Activated CD4-positive, alpha-beta memory T cell treated with anti-CD3 and anti-CD28 coated beads, Interleukin-2, amount 10 ng/mL, durations not matched to agents 7 days and 5 days (primary cell): Measurements from ENCODE around the gene COBLL1. TPM values are rescaled to one million over a fixed set of nuclear protein-coding genes. Genes with fewer than 3 reads are reported as not detected.

Experiments used
- CTCF ChIA-PET: fragments of 350-600 bp; sonication (Branson Sonifier 250); formaldehyde crosslinking; loops from one replicate; lab custom pipeline; 2021; ENCODE audit warnings: antibody characterized with exemption, inconsistent platforms; lab: Charles Lee
- POLR2A ChIA-PET: fragments of 350-600 bp; sonication (Branson Sonifier 250); formaldehyde crosslinking; loops from one replicate; lab custom pipeline; 2021; ENCODE audit warnings: antibody characterized with exemption; lab: Charles Lee
- DNase-seq: peaks from one replicate; pipeline ENCODE4 v3.0.0-alpha.2; 2020
- H3K27ac Mint-ChIP-seq: one replicate; pipeline ENCODE4 v1.8.0; 2021; ENCODE audit warnings: mild to moderate bottlenecking, mixed read lengths
- H3K27me3 Mint-ChIP-seq: one replicate; pipeline ENCODE4 v1.8.0; 2021; ENCODE audit warnings: mixed read lengths
- H3K36me3 Mint-ChIP-seq: one replicate; pipeline ENCODE4 v1.8.0; 2021; ENCODE audit warnings: low read depth, mixed read lengths
- H3K4me1 Mint-ChIP-seq: one replicate; pipeline ENCODE4 v1.8.0; 2021; ENCODE audit warnings: mixed read lengths
- H3K4me3 Mint-ChIP-seq: one replicate; pipeline ENCODE4 v1.8.0; 2021; ENCODE audit warnings: mild to moderate bottlenecking, mixed read lengths
- H3K9me3 Mint-ChIP-seq: one replicate; pipeline ENCODE4 v1.8.0; 2021; ENCODE audit warnings: mixed read lengths
- total RNA-seq, 2 experiments: library from RNA; stranded (reverse); gene quantifications; one replicate each; pipeline ENCODE4 v1.2.3, GENCODE V29; 2021

COBLL1 gene
- total RNA-seq, 2 experiments from 2014 or later: not detected

DNA sequence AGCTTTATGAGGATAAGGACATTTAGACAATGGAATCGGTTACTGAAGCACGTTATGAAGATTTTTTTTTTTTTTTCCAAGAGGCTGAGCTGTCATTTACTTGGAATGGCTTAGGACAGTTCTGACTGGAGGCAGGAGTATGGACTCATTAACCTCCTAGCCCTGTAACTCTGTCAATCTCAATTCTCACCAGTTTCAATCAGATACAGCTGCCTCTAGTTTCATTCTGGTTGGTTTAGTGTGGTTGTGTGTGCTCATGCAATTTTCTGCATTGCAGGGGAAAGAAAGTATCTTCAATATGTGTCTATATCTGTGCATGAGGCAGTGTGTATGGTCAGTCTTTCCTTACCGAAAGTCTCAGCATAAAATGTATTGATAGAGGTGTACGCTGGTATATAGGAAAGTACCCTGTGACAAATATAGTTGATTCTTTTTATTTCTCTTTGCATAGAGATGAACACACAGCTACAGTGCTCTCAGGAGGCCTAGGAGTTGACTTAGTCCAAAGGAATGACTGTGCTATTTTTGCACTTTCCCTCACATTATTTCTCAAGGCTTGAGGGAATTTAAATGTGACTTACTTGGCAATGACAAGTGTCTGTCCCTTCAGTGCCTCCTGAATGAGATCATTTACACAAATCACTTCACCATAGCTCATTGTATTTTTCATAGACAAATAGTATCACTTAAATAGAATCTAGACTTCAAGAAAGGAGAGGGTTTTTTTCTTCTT is 169.8 kb downstream of the COBLL1 start:
- CTCF ChIA-PET: no interaction called here
- no peaks in the 10 kb centered on the region for H3K36me3 Mint-ChIP-seq
- no peaks in the 10 kb centered on the region for H3K4me1 Mint-ChIP-seq
- DNase-seq: no peak
- POLR2A ChIA-PET: no interaction called here
- H3K9me3 Mint-ChIP-seq: no peaks in the 10 kb centered on the region
- no peaks in the 10 kb centered on the region for H3K27me3 Mint-ChIP-seq
- no peak overlapping the region for H3K4me3 Mint-ChIP-seq
- no peak overlapping the region for H3K27ac Mint-ChIP-seq

DNA sequence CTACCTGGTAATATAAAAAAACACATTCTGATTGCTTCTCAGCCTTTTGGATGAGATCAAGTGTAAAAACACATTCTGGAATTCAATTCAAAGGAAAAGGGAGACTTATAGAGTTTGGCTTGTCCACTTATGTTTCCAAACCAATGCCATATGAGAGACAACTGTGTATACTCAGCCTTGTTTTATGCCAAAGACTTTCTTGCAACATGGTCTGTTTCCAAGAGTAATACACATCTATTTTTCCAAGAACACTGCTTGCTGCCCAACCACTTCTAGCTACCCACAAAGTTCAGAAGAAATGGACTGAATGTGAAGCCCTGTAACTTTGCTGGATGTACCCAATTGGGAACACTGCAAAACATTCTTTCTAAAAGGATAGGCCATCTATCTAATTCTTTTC is 172.3 kb downstream of the COBLL1 start:
- Mint-ChIP-seq H3K36me3 (no peaks in the 10 kb centered on the region), H3K4me3 (no peak overlapping the region)
- DNase-seq: no peak

DNA sequence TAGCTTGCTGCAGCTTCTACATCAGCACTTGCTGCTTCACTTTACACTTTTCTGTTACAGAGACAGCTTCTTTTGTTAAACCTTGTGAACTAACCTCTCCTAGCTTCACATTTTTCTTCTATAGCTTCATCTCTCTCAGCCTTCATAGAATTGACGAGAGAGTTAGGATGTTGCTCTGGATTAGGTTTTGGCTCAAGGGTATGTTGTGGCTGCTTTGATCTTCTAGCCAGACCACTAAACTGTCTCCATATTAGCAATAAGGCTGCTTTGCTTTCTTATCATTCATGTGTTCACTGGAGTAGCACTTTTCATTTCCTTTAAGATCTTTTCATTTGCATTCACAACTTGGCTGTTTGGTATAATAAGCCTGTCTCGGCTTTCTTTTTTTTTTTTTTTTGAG is 174.1 kb downstream of the COBLL1 start:
- Mint-ChIP-seq H3K27ac (no peak overlapping the region), H3K36me3 (no peaks in the 10 kb centered on the region), H3K27me3 (no peaks in the 10 kb centered on the region), H3K4me3 (no peak overlapping the region), H3K4me1 (no peaks in the 10 kb centered on the region), H3K9me3 (peaks cover 4% of the 10 kb centered on the region)
- no peak for DNase-seq
- ChIA-PET POLR2A (no interaction called here), CTCF (no interaction called here)

More for the DNA sequence above, 172.3 kb downstream of the COBLL1 start:
- no peak overlapping the region for H3K27ac Mint-ChIP-seq
- no peaks in the 10 kb centered on the region for H3K9me3 Mint-ChIP-seq
- no peaks in the 10 kb centered on the region for H3K4me1 Mint-ChIP-seq
- ChIA-PET POLR2A (no interaction called here), CTCF (no interaction called here)
- no peaks in the 10 kb centered on the region for H3K27me3 Mint-ChIP-seq

DNA sequence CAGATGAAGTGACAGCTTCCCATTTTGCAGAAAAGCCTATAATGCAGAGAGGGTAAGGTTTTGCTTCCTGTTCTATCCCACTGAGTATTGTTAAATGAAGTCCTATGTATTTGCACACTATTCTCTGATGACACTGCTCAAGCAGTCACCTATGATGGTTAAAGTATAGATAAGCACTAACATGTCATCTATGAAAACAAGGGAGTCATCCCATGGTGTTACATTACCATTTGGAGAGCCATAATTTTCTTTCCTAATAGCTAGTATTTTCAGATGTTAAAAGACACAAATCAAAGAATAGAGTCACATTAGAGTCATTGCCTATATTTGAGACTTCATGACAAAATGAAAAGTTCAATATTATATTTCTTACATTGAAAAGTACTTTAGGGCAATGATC is 177.6 kb downstream of the COBLL1 start:
- POLR2A ChIA-PET: no interaction called here
- no peak for DNase-seq
- Mint-ChIP-seq H3K36me3 (no peaks in the 10 kb centered on the region), H3K9me3 (peaks cover 4% of the 10 kb centered on the region), H3K4me1 (no peaks in the 10 kb centered on the region), H3K27ac (no peak overlapping the region), H3K4me3 (no peak overlapping the region), H3K27me3 (no peaks in the 10 kb centered on the region)
- CTCF ChIA-PET: no interaction called here

DNA sequence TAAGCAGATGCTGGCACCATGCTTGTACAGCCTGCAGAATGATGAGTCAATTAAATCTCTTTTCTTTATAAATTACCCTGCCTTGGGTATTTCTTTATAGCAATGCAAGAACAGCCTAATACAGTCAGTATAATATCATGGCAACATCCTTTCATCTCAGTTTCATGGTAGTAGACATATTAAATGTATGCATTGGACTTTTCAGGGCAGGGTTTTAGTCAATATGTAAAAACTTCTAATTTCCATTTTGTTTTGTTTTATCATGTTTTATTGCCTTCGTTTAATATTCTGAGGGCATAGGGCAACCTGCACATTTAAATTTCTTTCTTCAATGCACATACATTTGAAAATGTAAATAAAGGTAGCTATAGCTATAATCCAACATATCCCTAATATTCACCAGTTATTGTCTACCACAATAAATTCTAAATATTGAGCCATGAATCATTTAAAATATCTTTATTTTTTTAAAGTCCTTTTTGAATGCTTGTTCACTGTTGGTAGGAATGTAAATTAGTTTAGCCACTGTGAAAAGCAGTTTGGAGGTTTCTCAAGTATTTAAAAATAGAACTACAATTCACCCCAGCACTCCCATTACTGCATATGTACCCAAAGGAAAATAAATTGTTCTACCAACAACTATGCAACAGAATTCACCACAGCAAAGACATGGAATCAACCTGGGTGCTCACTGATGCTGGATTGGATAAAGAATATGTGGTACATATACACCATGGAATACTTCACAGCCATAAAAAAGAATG is 178.6 kb downstream of the COBLL1 start:
- H3K4me1 Mint-ChIP-seq: no peaks in the 10 kb centered on the region
- H3K9me3 Mint-ChIP-seq: peaks cover 4% of the 10 kb centered on the region
- H3K27ac Mint-ChIP-seq: no peak overlapping the region
- H3K4me3 Mint-ChIP-seq: no peak overlapping the region
- DNase-seq: no peak
- POLR2A ChIA-PET: no interaction called here
- H3K36me3 Mint-ChIP-seq: no peaks in the 10 kb centered on the region
- CTCF ChIA-PET: no interaction called here
- H3K27me3 Mint-ChIP-seq: no peaks in the 10 kb centered on the region

DNA sequence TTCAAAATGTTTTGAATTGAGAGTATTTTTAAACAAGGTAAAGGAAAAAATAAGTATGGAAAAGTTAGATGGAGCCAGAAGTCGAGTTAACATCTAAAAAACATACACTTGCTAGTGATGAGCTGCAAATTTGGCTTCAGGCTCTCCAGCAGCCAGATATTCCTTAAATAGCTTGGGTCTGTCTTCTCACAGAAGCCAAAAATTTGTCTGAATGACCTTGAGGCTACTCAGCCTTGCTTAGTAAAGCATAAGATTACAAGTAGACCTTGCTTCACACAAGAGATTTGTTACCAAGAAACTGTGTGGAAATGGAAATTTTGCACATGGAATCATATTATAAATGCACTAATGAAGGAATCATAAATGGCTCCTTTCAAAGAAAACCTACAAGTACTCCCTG is 179.6 kb downstream of the COBLL1 start:
- DNase-seq: no peak
- no peaks in the 10 kb centered on the region for H3K36me3 Mint-ChIP-seq
- POLR2A ChIA-PET: no interaction called here
- H3K9me3 Mint-ChIP-seq: peaks cover 4% of the 10 kb centered on the region
- no peak overlapping the region for H3K27ac Mint-ChIP-seq
- no peak overlapping the region for H3K4me3 Mint-ChIP-seq
- CTCF ChIA-PET: no interaction called here
- H3K4me1 Mint-ChIP-seq: no peaks in the 10 kb centered on the region
- H3K27me3 Mint-ChIP-seq: no peaks in the 10 kb centered on the region

DNA sequence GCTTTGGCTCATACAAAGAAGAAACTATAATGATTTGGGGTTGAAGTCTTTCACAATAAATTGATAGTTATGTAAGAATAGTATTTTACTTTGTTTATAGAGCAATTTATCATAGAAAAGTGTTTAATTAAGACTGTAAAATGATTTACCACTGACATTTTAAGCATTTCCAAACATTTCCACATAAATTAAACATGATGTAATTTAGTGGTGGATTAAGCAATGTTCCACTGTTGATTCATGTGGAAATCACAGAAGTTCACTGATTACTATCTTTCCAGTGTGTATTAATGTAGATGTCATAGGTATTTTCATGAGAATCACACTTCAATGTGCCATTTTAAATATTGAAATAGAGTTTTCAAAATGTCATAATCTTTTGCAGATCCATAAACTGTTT is 180.3 kb downstream of the COBLL1 start:
- Mint-ChIP-seq H3K4me3 (no peak overlapping the region), H3K27me3 (no peaks in the 10 kb centered on the region), H3K27ac (no peak overlapping the region), H3K4me1 (no peaks in the 10 kb centered on the region), H3K9me3 (peaks cover 4% of the 10 kb centered on the region), H3K36me3 (no peaks in the 10 kb centered on the region)
- CTCF ChIA-PET: no interaction called here
- DNase-seq: no peak
- POLR2A ChIA-PET: no interaction called here

DNA sequence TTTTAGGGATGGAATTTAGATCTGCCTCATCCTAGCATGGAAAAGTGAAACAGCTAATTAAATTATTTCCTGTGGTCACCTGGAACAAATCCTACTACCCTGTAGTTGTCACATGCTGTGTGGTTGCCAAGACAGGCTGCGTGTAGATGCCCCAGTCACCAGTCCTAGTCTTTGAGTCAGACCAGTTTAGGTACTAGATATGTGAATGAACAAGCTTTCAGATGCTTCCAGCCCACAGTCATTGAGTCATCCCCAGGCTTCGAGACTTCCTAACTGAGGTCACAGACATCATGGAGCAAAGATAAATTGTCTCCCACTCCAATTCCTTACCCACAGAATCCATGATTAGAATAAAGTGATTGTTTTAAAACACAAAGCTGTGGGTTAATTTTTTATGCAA is 184.5 kb downstream of the COBLL1 start:
- CTCF ChIA-PET: no interaction called here
- Mint-ChIP-seq H3K9me3 (peaks cover 2% of the 10 kb centered on the region), H3K27me3 (no peaks in the 10 kb centered on the region), H3K4me3 (no peak overlapping the region), H3K27ac (no peak overlapping the region), H3K36me3 (no peaks in the 10 kb centered on the region), H3K4me1 (no peaks in the 10 kb centered on the region)
- no peak for DNase-seq
- POLR2A ChIA-PET: no interaction called here

DNA sequence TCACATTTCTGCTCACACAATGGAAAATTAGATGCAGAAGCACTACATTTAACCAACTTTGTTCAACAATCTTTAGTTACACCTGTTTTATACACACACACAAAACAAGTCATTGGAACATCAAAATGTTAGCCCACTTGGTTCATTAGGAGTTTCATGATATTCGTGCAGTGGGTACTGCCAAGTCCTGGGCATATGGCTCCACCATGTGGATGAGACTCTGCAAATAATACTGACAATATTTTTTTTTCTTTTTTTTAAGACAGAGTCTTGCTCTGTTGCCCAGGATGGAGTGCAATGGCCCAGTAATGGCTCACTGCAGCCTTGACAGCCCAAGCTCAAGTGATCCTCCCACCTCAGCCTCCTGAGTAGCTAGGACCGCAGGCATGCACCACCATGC is 185.9 kb downstream of the COBLL1 start:
- CTCF ChIA-PET: no interaction called here
- Mint-ChIP-seq H3K4me1 (no peaks in the 10 kb centered on the region), H3K4me3 (no peak overlapping the region), H3K36me3 (no peaks in the 10 kb centered on the region), H3K27me3 (no peaks in the 10 kb centered on the region), H3K9me3 (peaks cover 4% of the 10 kb centered on the region), H3K27ac (no peak overlapping the region)
- POLR2A ChIA-PET: no interaction called here
- no peak for DNase-seq

DNA sequence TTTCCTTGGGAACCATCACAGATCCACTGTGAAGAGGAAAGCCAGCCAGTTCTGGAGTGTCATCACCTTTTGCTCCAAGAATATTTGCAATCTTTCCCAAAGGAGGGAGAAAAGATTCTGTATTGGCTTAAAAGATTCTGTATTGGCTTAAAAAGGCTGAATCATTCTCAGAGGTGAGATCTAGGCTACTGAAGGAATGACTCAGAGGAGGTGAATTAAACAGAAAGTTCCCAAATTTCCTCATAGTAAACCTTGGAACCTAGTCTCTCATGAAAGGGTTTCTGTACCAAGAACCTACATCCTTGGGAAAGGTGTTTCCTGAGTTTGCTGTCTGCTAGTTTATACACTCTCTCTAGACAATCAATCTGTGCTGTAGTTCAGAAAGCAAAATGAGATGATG is 186.3 kb downstream of the COBLL1 start:
- Mint-ChIP-seq H3K4me3 (no peak overlapping the region), H3K36me3 (no peaks in the 10 kb centered on the region), H3K27ac (no peak overlapping the region), H3K27me3 (no peaks in the 10 kb centered on the region), H3K9me3 (peaks cover 8% of the 10 kb centered on the region), H3K4me1 (no peaks in the 10 kb centered on the region)
- no peak for DNase-seq
- ChIA-PET POLR2A (no interaction called here), CTCF (no interaction called here)

DNA sequence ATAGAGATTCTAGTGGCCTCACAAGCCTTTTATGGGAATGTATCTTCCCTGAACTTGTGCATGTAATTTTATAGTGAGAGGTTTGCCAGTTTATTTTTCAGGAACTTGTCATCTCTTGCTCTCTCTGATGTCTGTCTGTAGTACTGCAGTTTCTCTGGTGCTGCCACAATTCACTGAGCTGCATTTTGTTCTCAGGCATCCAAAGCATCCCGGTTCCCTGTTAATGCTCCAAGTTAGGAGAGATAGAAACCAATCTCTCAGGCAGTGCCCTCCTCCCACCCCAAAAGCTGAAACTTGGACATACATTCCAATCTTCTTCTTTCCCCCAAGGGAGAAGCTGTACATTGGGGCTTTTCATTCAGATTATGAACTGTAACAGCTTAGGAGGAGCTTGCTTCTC is 190.3 kb downstream of the COBLL1 start:
- Mint-ChIP-seq H3K27me3 (no peaks in the 10 kb centered on the region), H3K4me3 (no peak overlapping the region), H3K9me3 (peaks cover 9% of the 10 kb centered on the region), H3K36me3 (no peaks in the 10 kb centered on the region), H3K27ac (no peak overlapping the region), H3K4me1 (no peaks in the 10 kb centered on the region)
- POLR2A ChIA-PET: no interaction called here
- CTCF ChIA-PET: no interaction called here
- DNase-seq: no peak

DNA sequence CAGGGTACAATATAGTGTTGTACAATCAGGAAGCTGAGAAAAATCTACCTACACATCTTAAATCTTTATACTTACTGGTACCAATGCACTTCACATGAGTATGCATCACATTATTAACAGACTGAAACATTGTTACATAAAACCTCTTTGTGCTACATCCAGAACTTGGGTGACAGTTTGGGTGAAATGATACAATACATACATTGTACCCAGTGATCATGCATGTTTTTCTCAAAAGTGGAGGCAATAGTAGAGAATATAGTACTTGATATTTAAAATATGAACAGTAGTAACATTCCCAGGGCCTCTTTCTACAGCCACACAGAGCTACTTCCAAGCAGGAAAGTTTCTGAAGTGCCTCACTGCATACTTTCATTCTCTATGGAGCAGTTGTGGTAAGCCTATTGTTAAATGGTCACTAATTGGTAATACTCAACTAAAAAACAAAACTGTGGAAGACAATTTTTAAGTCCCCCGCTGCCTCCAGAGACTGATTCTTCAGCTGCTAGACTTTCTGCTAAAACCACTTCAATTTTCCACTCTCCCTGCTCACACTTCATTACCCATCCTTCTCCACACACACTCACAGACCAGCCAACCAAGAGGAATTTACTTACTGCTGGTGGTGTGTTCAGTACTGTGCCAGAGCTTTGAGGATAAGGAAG is 197.5 kb downstream of the COBLL1 start:
- CTCF ChIA-PET: no interaction called here
- H3K9me3 Mint-ChIP-seq: no peaks in the 10 kb centered on the region
- H3K4me1 Mint-ChIP-seq: no peaks in the 10 kb centered on the region
- H3K36me3 Mint-ChIP-seq: no peaks in the 10 kb centered on the region
- no peaks in the 10 kb centered on the region for H3K27me3 Mint-ChIP-seq
- no peak overlapping the region for H3K27ac Mint-ChIP-seq
- H3K4me3 Mint-ChIP-seq: no peak overlapping the region
- POLR2A ChIA-PET: no interaction called here
- no peak for DNase-seq

DNA sequence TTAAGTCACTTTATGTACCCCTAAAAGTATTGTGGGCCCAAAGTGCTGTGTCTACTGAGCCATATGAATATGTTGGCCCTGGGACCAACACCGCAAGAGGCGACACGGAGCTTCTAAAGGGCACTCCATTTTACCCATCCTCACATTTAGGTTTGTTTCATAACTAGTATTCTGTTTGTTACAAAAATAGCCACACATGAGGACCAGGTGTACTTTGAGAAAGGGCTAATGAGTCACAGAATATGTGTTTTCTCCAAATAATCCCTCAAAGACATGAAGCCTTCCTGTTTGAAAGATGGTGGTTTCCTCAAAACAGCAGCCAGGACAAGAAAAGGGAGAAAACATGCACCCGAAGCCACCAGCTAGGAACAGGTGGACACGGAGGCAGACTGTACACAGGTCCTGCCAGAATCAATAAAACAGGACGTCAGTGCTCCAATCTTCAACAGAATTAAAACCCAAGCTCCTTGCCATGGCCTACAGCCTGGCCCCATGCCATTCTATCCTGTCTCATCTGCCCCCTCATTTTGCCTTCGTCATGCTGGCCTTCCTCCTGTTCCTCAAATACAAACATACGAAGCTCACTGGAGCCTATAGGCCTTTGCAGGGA is 198.6 kb downstream of the COBLL1 start:
- ChIA-PET POLR2A (no interaction called here), CTCF (no interaction called here)
- H3K4me3 Mint-ChIP-seq: no peak overlapping the region
- no peak overlapping the region for H3K27ac Mint-ChIP-seq
- no peaks in the 10 kb centered on the region for H3K27me3 Mint-ChIP-seq
- H3K9me3 Mint-ChIP-seq: no peaks in the 10 kb centered on the region
- H3K36me3 Mint-ChIP-seq: no peaks in the 10 kb centered on the region
- H3K4me1 Mint-ChIP-seq: no peaks in the 10 kb centered on the region
- no peak for DNase-seq
